Large intestine (tissue), 12 donors: ENCODE data around the gene SLC10A4. TPM values are rescaled to one million over a fixed set of nuclear protein-coding genes. Genes with fewer than 3 reads are reported as not detected.
"Not testable (repeated sequence)": the region's sequence is repeated elsewhere in the genome, so short reads cannot be mapped to it uniquely, and the experiment has no call there.

Source experiments
- DNase-seq, 2 donors: peaks; one replicate each; pipeline versions ENCODE4 v3.0.0 to v3.0.0-alpha.2; 2013
- H3K27ac ChIP-seq: one replicate; pipeline ENCODE4 v1.5.1; 2013; ENCODE audit warnings: low read length
- H3K27me3 ChIP-seq: 2 replicates; pipeline ENCODE4 v1.6.1; 2013; ENCODE audit warnings: low read length; ENCODE audit not compliant: control insufficient read depth, insufficient read depth
- H3K36me3 ChIP-seq: 2 replicates; pipeline ENCODE4 v1.6.1; 2013; ENCODE audit warnings: low read length; ENCODE audit not compliant: control insufficient read depth, insufficient read depth
- H3K4me1 ChIP-seq: one replicate; pipeline ENCODE4 v1.6.1; 2013; ENCODE audit warnings: low read length; ENCODE audit not compliant: control insufficient read depth, insufficient read depth
- H3K4me3 ChIP-seq: one replicate; pipeline ENCODE4 v1.5.1; 2013; ENCODE audit warnings: low read length
- H3K9me3 ChIP-seq: one replicate; pipeline ENCODE4 v1.6.1; 2013; ENCODE audit warnings: mild to moderate bottlenecking, low read depth, low read length, moderate library complexity; ENCODE audit not compliant: control insufficient read depth
- whole genome bisulfite sequencing: methylation state at CpG from one replicate; pipeline ENCODE4 v1.1.5; 2013; ENCODE audit warnings: low lambda C conversion rate; ENCODE audit not compliant: insufficient coverage; 5-methylcytosine and 5-hydroxymethylcytosine counted together
- long read RNA-seq, 11 donors: transcript quantifications; one replicate each; lab custom pipeline, GENCODE V29; 2026
- polyA plus RNA-seq: library from polyadenylated mRNA; unstranded; fragments of 120-200 nt; gene quantifications from one replicate; pipeline ENCODE4 v1.2.1, GENCODE V29; 2013

Gene SLC10A4
- polyA plus RNA-seq, result 2.0 TPM
- long read RNA-seq, donor 1, result 0 reads
- long read RNA-seq, donor 2, partial matches to known transcripts, result 0 of 1 reads
- long read RNA-seq, donor 2, other reads (novel, unspliced or antisense), result 0 of 1 reads
- long read RNA-seq, donor 3, result 0 reads
- long read RNA-seq, donor 4, result 0 reads
- long read RNA-seq, donor 5, partial matches to known transcripts, result 0 of 1 reads
- long read RNA-seq, donor 5, other reads (novel, unspliced or antisense), result 0 of 1 reads
- long read RNA-seq, donor 6, partial matches to known transcripts, result 0 of 1 reads
- long read RNA-seq, donor 6, other reads (novel, unspliced or antisense), result 0 of 1 reads
- long read RNA-seq, donor 7, partial matches to known transcripts, result 0 of 1 reads
- long read RNA-seq, donor 7, other reads (novel, unspliced or antisense), result 0 of 1 reads
- long read RNA-seq, donor 8, partial matches to known transcripts, result 0 of 1 reads
- long read RNA-seq, donor 8, other reads (novel, unspliced or antisense), result 0 of 1 reads
- long read RNA-seq, donor 9, partial matches to known transcripts, result 0 of 2 reads
- long read RNA-seq, donor 9, other reads (novel, unspliced or antisense), result 0 of 2 reads
- long read RNA-seq, donor 10, result 0 reads
- long read RNA-seq, donor 11, result 0 reads

- H3K9me3 ChIP-seq, result peaks cover 7% of the 10 kb centered on the region
- DNase-seq, result peak in 1 of 2 donors; percentile 26
- no peak within 1 kb of the TSS for H3K27ac ChIP-seq
- no peak within 1 kb of the TSS for H3K4me3 ChIP-seq
- peaks cover 61% of the 10 kb centered on the region for H3K27me3 ChIP-seq
- H3K36me3 ChIP-seq, result no peaks in the 10 kb centered on the region
- no CpG with 5 or more reads among the region's 85 CpGs for WGBS
- no peaks in the 10 kb centered on the region for H3K4me1 ChIP-seq
These were observed at the start of gene SLC10A4 for GRCh38 chr4:48483006-48483776. TSS of gene SLC10A4 (plus strand) at chr4:48483343. CDS start at chr4:48483562, 219 bp downstream.

- H3K36me3 ChIP-seq, result no peaks in the 10 kb centered on the region
- peak; percentile 9 to 32 for DNase-seq
- H3K9me3 ChIP-seq, result no peaks in the 10 kb centered on the region
- no peaks in the 10 kb centered on the region for H3K4me1 ChIP-seq
- H3K4me3 ChIP-seq, result no peak overlapping the region
- H3K27me3 ChIP-seq, result peaks cover 3% of the 10 kb centered on the region
- no CpG with 5 or more reads among the region's 1 CpG for WGBS
- H3K27ac ChIP-seq, result no peak overlapping the region
These were observed 46.8 kb upstream of the SLC10A4 start for GRCh38 chr4:48436318-48436717.

DNA sequence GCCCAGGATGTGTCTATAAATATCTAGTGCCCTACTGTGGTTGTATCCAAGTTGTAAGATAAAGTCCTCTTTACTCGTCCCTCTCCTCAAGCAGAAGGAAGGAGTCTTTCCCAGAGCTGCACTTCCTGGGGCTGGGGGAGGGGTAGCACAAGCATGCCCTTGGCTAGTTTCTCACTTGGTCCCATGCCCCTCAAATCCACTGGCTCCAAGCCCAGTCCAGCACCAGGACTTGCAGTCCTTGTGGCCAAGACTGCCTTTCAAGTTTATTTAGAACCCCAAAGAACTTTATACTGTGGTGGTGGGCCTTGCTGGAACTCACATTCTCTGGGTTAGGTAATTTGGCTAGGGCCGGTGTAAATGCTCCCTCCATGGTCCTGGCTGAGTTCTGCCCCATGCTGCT, 43.2 kb upstream of the SLC10A4 start:
- Histone ChIP-seq H3K27me3 (peaks cover 3% of the 10 kb centered on the region), H3K9me3 (no peaks in the 10 kb centered on the region), H3K4me3 (no peak overlapping the region), H3K27ac (no peak overlapping the region), H3K36me3 (no peaks in the 10 kb centered on the region), H3K4me1 (no peaks in the 10 kb centered on the region)
- no peak for DNase-seq
- no CpG with 5 or more reads among the region's 2 CpGs for WGBS

- H3K27me3 ChIP-seq, DNase-seq: not testable (repeated sequence)
- no CpG with 5 or more reads among the region's 5 CpGs for WGBS
These were observed 42.2 kb upstream of the SLC10A4 start for GRCh38 chr4:48440914-48441313.

DNA sequence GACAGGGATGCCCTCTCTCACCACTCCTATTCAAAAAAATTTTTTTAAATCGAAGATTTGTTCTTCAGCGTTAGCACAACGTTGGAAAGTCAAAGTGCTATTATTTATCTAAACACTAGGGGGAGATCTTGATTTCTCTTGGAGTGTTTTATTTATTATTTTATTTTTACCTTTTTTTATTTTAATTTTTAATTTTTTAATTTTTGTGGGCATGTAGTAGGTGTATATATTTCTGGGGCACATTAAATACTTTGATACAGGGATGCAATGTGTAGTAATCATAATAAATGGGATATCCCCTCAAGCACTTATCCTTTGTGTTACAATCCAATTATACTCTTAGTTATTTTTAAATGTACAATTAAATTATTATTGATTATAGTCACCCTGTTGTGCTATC, 37.4 kb upstream of the SLC10A4 start:
- Histone ChIP-seq H3K4me1 (no peaks in the 10 kb centered on the region), H3K9me3 (no peaks in the 10 kb centered on the region), H3K36me3 (no peaks in the 10 kb centered on the region), H3K27me3 (peaks cover 2% of the 10 kb centered on the region), H3K4me3 (no peak overlapping the region), H3K27ac (no peak overlapping the region)
- 25% methylated on average over 3 of the region's 3 CpGs for WGBS
- no peak for DNase-seq

More at GRCh38 chr4:48440914-48441313, 42.2 kb upstream of the SLC10A4 start:
- H3K36me3 ChIP-seq, H3K27ac ChIP-seq, H3K9me3 ChIP-seq, H3K4me3 ChIP-seq, H3K4me1 ChIP-seq: not testable (repeated sequence)

- WGBS, result 100% methylated on average over 1 of the region's 1 CpG
- Histone ChIP-seq H3K4me3 (no peak overlapping the region), H3K27me3 (peaks cover 2% of the 10 kb centered on the region), H3K27ac (no peak overlapping the region), H3K9me3 (no peaks in the 10 kb centered on the region), H3K4me1 (no peaks in the 10 kb centered on the region), H3K36me3 (no peaks in the 10 kb centered on the region)
- no peak for DNase-seq
These were observed 36.5 kb upstream of the SLC10A4 start for GRCh38 chr4:48446642-48447041.

DNA sequence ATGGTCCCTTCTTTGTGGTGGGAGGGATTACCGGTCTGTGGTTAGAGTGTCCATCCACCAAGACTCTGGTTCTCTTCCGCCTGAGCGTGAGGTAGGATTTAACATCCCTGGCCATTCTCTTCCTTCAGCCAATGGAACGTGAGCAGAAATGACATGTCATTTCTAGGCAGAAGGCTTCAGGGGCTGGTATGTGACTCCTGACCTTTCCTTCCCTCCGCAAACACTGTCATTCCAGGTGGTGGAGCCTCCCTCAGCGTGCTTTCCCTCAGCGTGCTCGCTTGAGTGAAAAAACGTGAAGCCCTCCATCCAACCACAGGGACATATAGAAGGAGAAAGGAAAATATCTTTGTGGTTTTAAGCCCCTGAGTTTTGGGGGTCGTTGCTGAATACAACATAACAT, 34.0 kb upstream of the SLC10A4 start:
- WGBS, result no CpG with 5 or more reads among the region's 10 CpGs
- Histone ChIP-seq H3K27ac (no peak overlapping the region), H3K36me3 (no peaks in the 10 kb centered on the region), H3K4me3 (no peak overlapping the region), H3K27me3 (peaks cover 2% of the 10 kb centered on the region), H3K4me1 (no peaks in the 10 kb centered on the region), H3K9me3 (no peaks in the 10 kb centered on the region)
- no peak for DNase-seq

- Histone ChIP-seq H3K9me3 (no peaks in the 10 kb centered on the region), H3K36me3 (no peaks in the 10 kb centered on the region), H3K27me3 (peaks cover 2% of the 10 kb centered on the region), H3K27ac (no peak overlapping the region), H3K4me1 (no peaks in the 10 kb centered on the region), H3K4me3 (no peak overlapping the region)
- DNase-seq, result no peak
- 100% methylated on average over 2 of the region's 3 CpGs for WGBS
These were observed 32.4 kb upstream of the SLC10A4 start for GRCh38 chr4:48450740-48451139.

GRCh38 chr4:48451656-48452055, 31.5 kb upstream of the SLC10A4 start:
- H3K4me3 ChIP-seq, H3K36me3 ChIP-seq, H3K9me3 ChIP-seq, H3K27me3 ChIP-seq, H3K4me1 ChIP-seq, DNase-seq, H3K27ac ChIP-seq: not testable (repeated sequence)
- 83% methylated on average over 1 of the region's 3 CpGs for WGBS

DNA sequence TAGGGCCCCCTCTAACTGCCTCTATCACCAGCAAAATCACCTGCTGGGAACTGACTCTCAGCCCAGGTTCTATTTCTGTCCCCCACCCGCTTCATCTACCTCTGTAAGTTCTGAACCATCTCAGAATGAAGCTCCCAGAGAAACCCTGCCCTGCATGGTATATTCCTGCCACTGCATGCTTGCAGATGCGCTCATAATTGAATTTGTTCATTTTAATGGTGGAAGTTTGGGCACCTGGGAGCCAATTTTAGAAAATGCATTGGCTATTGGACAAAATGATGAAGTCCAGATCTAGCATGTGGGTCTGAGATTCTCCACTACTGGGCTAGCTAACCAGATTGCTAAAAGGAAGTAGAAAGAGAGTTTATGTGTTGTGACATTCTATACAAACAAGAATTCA, 28.6 kb upstream of the SLC10A4 start:
- no CpG with 5 or more reads among the region's 2 CpGs for WGBS
- H3K36me3 ChIP-seq, result no peaks in the 10 kb centered on the region

More for the DNA sequence above, 28.6 kb upstream of the SLC10A4 start:
- no peak overlapping the region for H3K4me3 ChIP-seq
- no peaks in the 10 kb centered on the region for H3K27me3 ChIP-seq
- DNase-seq, result no peak
- no peaks in the 10 kb centered on the region for H3K9me3 ChIP-seq
- H3K4me1 ChIP-seq, result no peaks in the 10 kb centered on the region
- H3K27ac ChIP-seq, result no peak overlapping the region
